ENCODE measurements around the gene RHOXF2.
"Not testable (repeated sequence)": the region's sequence is repeated elsewhere in the genome, so short reads cannot be mapped to it uniquely, and the experiment has no call there.

RHOXF2 gene

GRCh38 chrX:120158313-120158712 lies at the start of gene RHOXF2:
Gene RHOXF2, plus strand, starts transcription at chrX:120158613. Its CDS starts 138 bp downstream, at chrX:120158751.
- not testable (repeated sequence) for DNase-seq (ENCODE audit: low spot score)

DNA sequence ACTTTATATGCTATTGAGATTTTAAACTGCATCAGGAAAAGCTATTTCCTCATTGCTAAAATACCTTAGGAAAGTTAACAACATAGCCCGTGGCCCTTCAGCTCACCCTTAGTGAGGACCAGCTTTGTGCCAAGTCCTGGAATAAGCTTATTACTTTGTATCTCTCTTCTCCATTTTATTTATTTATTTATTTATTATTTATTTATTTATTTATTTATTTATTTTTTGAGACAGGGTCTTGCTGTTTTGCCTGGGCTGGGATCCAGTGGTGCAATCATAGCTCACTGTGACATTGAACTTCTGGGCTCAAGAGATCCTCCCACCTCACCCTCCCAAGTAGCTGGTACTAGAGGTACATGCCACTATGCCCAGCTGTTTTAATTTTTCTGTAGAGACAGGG lies 49.0 kb upstream of the RHOXF2 start:
- DNase-seq (ENCODE audit: low spot score) = no peak

DNA sequence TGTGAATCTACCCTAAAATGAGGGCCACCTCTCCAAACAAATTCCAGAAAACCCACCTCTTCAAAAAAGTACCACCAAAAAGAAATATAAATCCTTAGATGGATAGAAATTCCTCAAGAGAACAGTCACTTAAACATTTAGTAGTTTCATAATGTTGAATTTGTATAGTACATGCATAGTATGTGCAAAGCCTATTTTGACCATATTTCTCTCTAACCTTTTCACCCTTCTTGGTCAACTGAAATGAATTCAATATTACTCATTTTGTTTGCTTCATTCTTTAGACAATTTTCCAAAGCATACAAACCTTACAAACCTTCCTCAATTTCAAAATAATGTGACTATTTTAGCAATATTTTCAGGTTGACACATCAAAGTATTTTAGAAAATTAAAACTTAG lies 46.8 kb upstream of the RHOXF2 start:
- DNase-seq (ENCODE audit: low spot score) = no peak

DNA sequence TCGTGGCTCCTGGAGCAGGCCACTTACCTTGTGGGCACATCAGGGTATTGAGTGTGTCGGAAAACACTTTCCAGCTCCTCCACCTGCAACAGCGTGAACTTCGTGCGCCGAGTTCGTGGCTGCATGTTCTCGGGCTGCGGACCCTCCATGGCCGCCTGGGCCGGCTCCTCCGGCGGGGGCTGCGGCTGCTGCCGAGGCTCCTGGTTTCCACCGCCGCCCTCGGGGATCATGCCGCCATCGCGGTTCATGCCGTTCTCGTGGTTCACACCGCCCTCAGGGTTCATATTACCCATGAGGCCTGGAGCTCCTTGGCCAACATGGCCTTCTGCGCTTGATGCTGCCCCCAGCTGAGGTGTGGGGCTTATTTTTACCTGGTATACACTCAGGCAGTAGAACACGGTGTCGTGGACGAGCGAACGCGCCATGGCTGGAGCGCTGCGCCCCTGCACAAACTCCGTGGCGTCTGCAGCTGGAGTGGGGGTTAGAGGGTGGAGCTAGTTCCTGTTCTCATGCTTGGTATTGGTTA lies 42.9 kb upstream of the RHOXF2 start, which contains the start of gene RHOXF1:
RHOXF1 (minus strand) TSS at position 476 of the 526 bp plus-strand sequence; CDS start at position 425, 51 bp downstream.
- no peak for DNase-seq (ENCODE audit: low spot score)

DNA sequence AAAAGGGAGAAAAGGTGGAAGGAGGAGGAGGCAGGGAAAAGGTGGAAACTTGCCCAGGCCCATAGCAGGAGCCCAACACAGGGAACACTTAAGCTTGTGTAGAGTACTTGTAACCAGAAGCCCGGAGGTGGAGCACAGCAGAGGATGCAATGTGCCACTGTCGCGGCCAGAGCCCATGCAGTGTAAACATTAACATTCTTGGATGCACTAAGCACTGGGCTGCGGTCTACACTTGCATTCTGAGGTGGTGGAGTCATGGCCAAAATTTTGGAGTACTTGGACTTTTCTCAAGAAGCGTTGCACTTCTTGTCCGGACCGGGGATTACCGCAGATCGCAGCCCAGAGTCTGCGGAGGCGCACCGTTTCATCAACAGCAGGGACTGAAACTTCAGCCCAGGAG lies 38.2 kb upstream of the RHOXF2 start:
- no peak for DNase-seq (ENCODE audit: low spot score)

- DNase-seq (ENCODE audit: low spot score) = no peak
These were observed 33.0 kb upstream of the RHOXF2 start for GRCh38 chrX:120125444-120125843.

DNA sequence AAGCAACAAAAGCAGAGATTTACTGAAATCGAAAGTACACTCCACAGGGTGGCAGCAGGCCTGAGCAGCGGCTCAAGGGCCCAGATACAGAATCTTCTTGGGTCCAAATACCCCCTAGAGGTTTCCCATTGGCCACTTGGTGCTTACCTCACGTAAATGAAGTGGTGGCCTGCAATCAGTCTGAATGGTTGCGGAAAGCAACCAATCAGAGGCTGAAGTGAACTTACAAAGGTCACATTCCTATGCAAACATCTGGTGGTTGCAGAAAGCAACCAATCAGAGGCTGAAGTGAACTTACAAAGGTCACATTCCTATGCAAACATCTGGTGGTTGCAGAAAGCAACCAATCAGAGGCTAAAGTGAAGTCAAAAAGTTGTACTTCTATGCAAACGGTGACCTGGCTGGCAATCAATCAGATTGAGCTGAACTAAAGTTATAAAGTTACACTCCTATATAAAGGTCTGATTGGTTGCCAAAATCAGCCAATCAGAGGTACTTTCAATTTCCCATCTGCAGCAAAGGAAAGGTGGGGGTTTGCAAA lies 30.0 kb upstream of the RHOXF2 start:
- DNase-seq (ENCODE audit: low spot score) = not testable (repeated sequence)

GRCh38 chrX:120136128-120136527 lies 22.3 kb upstream of the RHOXF2 start:
- DNase-seq (ENCODE audit: low spot score) = no peak

- DNase-seq (ENCODE audit: low spot score) = no peak
These were observed 21.6 kb upstream of the RHOXF2 start for GRCh38 chrX:120136840-120137239.

GRCh38 chrX:120137439-120137838 lies 21.0 kb upstream of the RHOXF2 start:
- DNase-seq (ENCODE audit: low spot score) = no peak

- no peak for DNase-seq (ENCODE audit: low spot score)
These were observed 18.0 kb upstream of the RHOXF2 start for GRCh38 chrX:120140293-120140981.

- no peak for DNase-seq (ENCODE audit: low spot score)
These were observed 14.1 kb upstream of the RHOXF2 start for GRCh38 chrX:120144178-120144844.

GRCh38 chrX:120145295-120145925 lies 13.0 kb upstream of the RHOXF2 start:
- no peak for DNase-seq (ENCODE audit: low spot score)

- DNase-seq (ENCODE audit: low spot score) = not testable (repeated sequence)
These were observed 12.1 kb upstream of the RHOXF2 start for GRCh38 chrX:120146323-120146722.

- DNase-seq (ENCODE audit: low spot score) = no peak
These were observed 10.9 kb upstream of the RHOXF2 start for GRCh38 chrX:120147537-120147936.

DNA sequence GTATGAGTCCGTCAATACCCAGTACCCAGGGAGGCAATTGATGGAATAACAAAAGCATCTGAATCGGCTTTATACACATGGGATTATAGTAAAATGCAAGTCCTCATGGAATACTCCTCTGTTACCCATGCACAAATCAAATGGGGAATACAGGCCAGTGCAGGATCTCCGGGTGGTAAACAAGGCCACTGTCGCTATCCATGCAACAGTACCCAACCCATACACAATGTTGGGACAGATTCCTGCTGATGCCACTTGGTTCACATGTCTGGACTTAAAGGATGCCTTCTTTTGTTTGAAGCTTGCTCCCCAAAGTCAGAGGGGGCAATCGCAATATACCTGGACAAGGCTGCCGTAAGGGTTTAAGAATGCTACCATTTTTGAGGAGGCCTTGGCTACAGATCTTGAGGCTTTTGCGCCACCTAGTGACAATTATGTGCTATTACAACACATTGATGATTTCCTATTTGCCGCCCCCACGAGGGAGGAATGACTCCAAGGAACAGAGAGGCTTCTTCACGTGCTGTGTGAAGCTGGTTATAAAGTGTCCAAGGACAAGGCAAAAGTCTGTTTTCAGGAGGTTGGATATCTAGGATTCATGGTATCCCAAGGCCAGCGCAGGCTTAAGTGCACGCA lies 8.2 kb upstream of the RHOXF2 start:
- not testable (repeated sequence) for DNase-seq (ENCODE audit: low spot score)

GRCh38 chrX:120159086-120159485 lies 673 bp downstream of the RHOXF2 start:
- not testable (repeated sequence) for DNase-seq (ENCODE audit: low spot score)

DNA sequence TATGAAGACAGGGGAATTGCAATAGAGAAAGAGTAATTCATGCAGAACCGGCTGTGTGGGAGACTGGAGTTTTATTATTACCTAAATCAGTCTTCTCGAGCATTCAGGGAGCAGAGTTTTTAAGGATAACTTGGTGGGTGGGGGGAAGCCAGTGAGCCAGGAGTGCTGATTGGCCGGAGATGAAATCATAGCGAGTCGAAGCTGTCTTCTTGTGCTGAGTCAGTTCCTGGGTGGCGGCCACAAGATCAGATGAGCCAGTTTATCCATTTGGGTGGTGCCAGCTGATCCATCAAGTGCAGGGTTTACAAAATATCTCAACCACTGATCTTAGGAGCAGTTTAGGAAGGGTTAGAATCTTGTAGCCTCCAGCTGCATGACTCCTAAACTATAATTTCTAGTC lies 34.8 kb downstream of the RHOXF2 start:
- not testable (repeated sequence) for DNase-seq (ENCODE audit: low spot score)

- not testable (repeated sequence) for DNase-seq (ENCODE audit: low spot score)
These were observed 35.3 kb downstream of the RHOXF2 start for GRCh38 chrX:120193720-120194119.

DNA sequence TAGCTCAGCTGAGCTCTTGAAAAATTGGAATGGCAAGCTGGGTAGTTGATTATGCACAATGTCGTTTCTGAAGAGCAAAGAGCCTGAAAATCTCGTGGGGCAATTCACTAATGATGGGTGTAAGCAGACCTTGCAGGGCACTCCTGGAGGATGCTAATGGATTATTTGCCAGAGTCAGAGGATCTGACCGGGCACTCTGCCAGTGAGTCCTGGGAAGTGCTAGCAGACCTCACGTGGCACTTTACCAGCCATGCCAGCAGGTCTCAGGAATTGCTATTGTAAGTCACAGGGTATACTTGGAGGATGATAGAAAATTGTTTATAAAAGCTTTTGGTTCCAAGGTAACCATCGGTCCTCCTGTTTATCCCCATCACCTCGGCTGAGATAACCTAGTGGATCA lies 37.4 kb downstream of the RHOXF2 start:
- DNase-seq (ENCODE audit: low spot score) = not testable (repeated sequence)

GRCh38 chrX:120196626-120197283 lies 38.3 kb downstream of the RHOXF2 start:
- not testable (repeated sequence) for DNase-seq (ENCODE audit: low spot score)
